ENCODE data around the gene BYSL.
"Not testable (repeated sequence)": the region's sequence is repeated elsewhere in the genome, so short reads cannot be mapped to it uniquely, and the experiment has no call there.

The BYSL gene

GRCh38 chr6:41942067-41942851, 21.0 kb downstream of the BYSL start:
- no peak for DNase-seq (ENCODE audit: low spot score)

GRCh38 chr6:41942882-41943281, 21.6 kb downstream of the BYSL start:
- not testable (repeated sequence) for DNase-seq (ENCODE audit: low spot score)

DNA sequence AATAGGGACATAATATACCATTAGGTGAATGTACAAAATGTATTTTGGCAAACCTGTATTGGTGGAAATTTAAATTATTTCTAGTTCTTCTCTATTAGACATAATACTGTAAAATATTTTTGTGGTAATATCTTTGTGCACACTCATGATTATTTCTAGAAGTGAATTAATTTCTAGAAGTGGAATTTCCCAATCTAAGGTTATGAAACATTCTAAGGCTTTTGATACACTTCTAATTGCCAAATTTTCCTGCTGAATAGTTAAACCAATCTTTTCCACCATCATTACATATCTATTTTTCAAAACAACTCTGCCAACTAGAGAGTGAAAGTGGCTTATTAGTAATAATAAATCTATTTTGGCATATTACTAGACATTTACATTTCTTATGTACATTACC, 22.2 kb downstream of the BYSL start:
- DNase-seq (ENCODE audit: low spot score): no peak

GRCh38 chr6:41947581-41948220, 26.4 kb downstream of the BYSL start:
- no peak for DNase-seq (ENCODE audit: low spot score)

- no peak for DNase-seq (ENCODE audit: low spot score)
These were observed 33.4 kb downstream of the BYSL start for GRCh38 chr6:41954668-41955067.

GRCh38 chr6:41955412-41955811, 34.1 kb downstream of the BYSL start:
- no peak for DNase-seq (ENCODE audit: low spot score)

DNA sequence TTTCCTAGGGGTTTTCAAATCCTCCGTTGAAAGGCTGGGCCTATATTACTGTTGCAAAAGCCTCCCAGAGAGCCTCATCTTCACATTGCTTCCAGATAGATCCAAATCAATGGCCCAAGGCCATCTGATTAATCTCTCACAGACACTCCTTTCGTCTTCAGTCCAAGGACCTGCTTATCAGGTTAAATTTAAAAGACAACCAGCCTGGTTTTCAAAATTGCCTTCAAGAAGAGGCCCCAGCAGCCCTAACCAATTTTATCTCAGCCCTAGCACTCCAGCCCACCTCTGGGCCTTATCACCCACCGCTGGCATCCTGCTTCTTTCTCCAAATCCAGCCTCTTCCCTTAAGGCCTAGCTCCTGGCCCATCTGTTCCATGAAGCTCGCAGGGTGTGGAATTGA, 35.8 kb downstream of the BYSL start:
- DNase-seq (ENCODE audit: low spot score): no peak

GRCh38 chr6:41958022-41958856, 36.9 kb downstream of the BYSL start:
- no peak for DNase-seq (ENCODE audit: low spot score)

- DNase-seq (ENCODE audit: low spot score): no peak
These were observed 38.7 kb downstream of the BYSL start for GRCh38 chr6:41960028-41960427.

GRCh38 chr6:41963371-41963770, 42.1 kb downstream of the BYSL start:
- DNase-seq (ENCODE audit: low spot score): no peak

GRCh38 chr6:41964201-41964887, 43.0 kb downstream of the BYSL start:
- no peak for DNase-seq (ENCODE audit: low spot score)

DNA sequence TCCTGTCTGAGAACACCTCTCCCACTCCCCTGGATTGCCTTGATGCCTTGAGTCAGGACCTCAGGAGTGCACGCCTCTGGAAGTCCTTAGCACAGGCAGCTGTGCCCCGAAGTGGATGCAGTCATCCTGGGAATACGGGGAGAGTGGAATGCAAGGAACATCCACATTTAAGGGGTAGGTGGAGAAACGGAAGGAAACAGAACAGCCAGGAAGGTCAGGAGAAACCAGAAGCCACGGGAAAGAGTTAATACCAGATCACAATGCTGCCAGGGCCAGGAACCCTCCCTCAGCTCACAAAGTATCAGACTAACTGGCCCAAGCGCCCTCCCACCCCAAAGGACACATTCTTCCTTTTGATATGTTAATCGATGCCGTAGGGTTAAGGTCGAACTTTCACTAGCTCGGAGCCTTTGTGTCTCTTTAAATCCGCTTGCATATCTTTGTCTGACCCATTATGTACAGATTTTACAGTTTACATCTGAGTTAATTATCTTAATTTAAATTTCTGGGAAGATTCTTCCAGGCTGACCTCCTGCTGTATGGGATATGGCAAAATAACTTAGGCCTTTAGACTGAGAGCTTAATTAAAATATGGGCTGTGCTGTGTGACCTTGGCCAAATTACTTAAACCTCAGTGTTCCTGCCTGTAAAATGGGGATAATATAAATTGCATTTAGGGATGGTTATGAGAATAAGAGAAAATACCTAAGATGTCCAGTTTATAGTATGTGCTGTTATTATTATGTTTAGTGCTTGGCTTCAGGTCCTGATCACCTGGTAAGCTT, 44.3 kb downstream of the BYSL start:
- DNase-seq (ENCODE audit: low spot score): no peak

DNA sequence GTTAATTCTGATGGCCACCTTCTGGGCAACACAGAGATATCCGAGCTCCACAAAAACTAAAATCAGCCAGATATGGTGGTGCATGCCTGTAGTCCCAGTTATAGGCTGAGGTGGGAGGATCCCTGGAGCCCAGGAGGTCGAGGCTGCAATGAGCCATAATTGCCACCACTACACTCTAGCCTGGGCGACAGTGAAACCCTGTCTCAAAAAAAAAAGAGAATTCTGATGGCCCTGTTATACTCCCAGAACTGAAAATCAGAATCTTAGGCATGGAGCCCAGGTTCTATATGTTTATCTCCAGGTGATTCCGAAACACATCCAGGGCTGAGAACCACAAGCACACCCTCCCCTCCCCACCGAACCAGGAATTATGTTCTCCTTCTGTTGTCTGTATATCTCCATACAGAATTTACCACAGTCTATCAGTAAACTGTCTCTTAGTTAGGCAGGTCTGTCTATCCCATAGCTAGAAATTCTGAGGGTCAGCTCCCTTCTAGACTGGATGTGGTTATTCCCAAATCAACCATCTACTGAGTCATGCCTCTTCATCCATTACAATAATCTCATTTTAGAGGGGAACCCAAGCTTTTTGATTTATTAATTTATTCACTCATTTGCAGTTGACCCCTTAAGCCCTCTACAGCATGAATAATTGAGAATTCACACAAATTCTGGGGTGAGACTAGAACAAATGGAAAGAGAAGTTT, 45.1 kb downstream of the BYSL start:
- DNase-seq (ENCODE audit: low spot score): no peak

- DNase-seq (ENCODE audit: low spot score): peak; percentile 63
These were observed 45.6 kb downstream of the BYSL start for GRCh38 chr6:41966961-41967311.

DNA sequence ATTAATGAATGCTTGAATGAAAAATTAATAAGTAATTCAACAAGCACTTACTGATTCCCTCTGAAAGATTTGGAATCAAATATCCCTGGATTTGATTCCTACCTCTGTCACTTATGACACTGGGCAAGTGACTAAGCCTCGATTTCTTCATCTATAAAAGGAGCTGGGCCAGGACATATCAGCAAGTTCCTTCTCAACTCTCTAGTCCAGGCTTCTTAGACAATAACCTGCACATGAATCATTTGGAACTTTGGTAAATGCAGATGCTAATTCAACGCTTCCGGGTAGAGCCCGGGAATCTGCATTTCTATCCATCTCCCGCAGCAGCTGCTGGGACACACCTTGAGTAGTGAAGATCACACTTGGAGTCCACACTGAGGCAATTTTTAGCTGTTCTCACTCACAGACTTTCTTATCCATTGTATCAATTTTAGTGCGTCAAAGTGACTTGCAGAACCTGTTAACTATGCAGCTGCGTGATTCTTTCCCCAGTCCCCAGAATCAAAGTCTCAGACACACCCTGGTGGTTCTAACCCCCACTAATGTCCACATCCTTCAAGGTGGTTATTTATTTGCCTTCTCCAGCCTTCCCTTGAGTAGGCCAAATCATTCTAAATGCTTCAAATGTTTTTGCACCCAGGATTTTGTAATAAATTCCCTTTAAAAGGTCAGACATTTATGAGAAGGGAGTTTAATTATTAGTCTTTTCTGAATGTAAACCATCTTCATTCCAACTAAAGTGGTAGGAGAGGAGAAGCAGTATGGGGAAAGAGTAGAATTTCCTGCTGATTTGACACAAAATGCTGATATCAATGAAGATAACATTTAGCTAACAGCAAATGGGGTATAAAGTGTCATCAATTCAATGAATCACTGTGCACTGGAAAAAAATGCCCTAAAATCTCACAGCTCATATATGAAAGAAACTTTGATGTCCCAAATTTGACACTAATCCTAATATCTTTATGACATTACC, 46.3 kb downstream of the BYSL start:
- DNase-seq (ENCODE audit: low spot score): no peak

- DNase-seq (ENCODE audit: low spot score): peak; percentile 33
These were observed 49.1 kb downstream of the BYSL start for GRCh38 chr6:41970436-41970846.

- no peak for DNase-seq (ENCODE audit: low spot score)
These were observed 51.5 kb downstream of the BYSL start for GRCh38 chr6:41972826-41973225.

DNA sequence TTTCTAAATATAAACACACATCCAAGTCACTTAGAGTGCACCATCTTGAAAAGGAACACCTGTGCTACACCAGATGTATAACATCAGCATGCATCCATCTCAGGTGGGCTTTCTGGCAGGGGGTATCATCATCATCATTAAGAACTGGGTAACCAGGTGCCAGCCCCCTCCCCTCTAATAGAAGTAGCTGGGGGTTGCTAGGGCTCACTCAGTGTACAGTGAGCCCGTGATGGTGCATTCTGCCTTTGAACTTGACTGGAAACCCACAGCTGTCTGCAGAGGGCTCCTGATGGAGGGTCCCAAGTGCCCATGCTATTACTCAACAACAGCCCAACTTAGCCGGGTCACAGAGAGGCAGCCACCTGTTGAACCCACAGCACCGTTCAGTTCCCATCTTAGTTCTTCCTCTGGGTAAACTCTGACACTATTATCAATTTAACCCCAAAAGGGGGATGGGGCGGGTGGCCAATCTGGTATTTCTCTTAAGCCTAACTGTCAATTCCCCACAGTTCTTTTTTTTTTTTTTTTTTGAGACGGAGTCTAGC, 53.1 kb downstream of the BYSL start:
- no peak for DNase-seq (ENCODE audit: low spot score)

GRCh38 chr6:41975276-41975675, 54.0 kb downstream of the BYSL start:
- no peak for DNase-seq (ENCODE audit: low spot score)

All from AG08396 (cell line).